Testis (tissue), 2 donors: ENCODE measurements around the gene ELAPOR1.
A peak's percentile ranks its signal among the peaks of the same experiment; 100 is the strongest.

Source experiments
- CTCF ChIP-seq, 3 experiments: fragments of 450-650 bp in 2 of 3; fragments of 200-600 bp in 1 of 3; sonication (generic) in 1 of 3; IDR thresholded peaks; one replicate each; pipeline ENCODE4 v1.5.1; 2016 to 2019; ENCODE audit warnings: antibody characterized with exemption in 3 of 3, mild to moderate bottlenecking in 2 of 3, moderate library complexity in 1 of 3
- POLR2A ChIP-seq: fragments of 450-650 bp; IDR thresholded peaks from one replicate; pipeline ENCODE4 v1.6.1; 2017; ENCODE audit warnings: antibody characterized with exemption, mild to moderate bottlenecking, moderate library complexity

GRCh38 chr1:109089242-109090015, 24.5 kb upstream of the ELAPOR1 start:
- TF ChIP-seq CTCF (IDR thresholded peaks at IDR 0.05) = peak in 2 of 3 experiments; percentile 44 to 45
- no peak for TF ChIP-seq POLR2A
